GM23338 (cell line): ENCODE measurements around the gene DACH1. TPM values are rescaled to one million over a fixed set of nuclear protein-coding genes. Genes with fewer than 3 reads are reported as not detected.

Experiments used
- ATAC-seq: fragments of 200-7000 bp; cut with Tn5 transposase; 3 replicates; pipeline ENCODE4 v1.9.1; 2020
- DNase-seq: peaks from one replicate; pipeline ENCODE4 v3.0.0-alpha.2; 2015; ENCODE audit warnings: low spot score
- H2AFZ ChIP-seq: fragments of 200-600 bp; sonication (generic); 2 replicates; pipeline ENCODE4 v1.8.0; 2016; ENCODE audit warnings: antibody characterized with exemption, mild to moderate bottlenecking, moderate library complexity
- H3F3A ChIP-seq: fragments of 200-600 bp; sonication (generic); replicated peaks from 2 replicates; pipeline ENCODE4 v1.8.0; 2017; ENCODE audit warnings: antibody characterized with exemption, mixed run types, low read depth
- H3K27ac ChIP-seq: fragments of 200-600 bp; sonication (generic); 2 replicates; pipeline ENCODE4 v1.6.1; 2016; ENCODE audit warnings: low read depth
- H3K27me3 ChIP-seq: fragments of 200-600 bp; sonication (generic); 2 replicates; pipeline ENCODE4 v1.8.0; 2016; ENCODE audit warnings: mild to moderate bottlenecking, mixed run types, moderate library complexity; ENCODE audit not compliant: insufficient read depth
- H3K36me3 ChIP-seq: fragments of 200-600 bp; sonication (generic); 2 replicates; pipeline ENCODE4 v1.8.0; 2016; ENCODE audit warnings: mild to moderate bottlenecking; ENCODE audit not compliant: insufficient read depth
- H3K4me1 ChIP-seq: fragments of 200-600 bp; sonication (generic); 2 replicates; pipeline ENCODE4 v1.8.0; 2016; ENCODE audit warnings: mild to moderate bottlenecking, moderate library complexity; ENCODE audit not compliant: insufficient read depth
- H3K4me2 ChIP-seq: fragments of 200-600 bp; sonication (generic); 2 replicates; pipeline ENCODE4 v1.7.1; 2017; ENCODE audit warnings: mixed run types
- H3K4me3 ChIP-seq: fragments of 200-600 bp; sonication (generic); 2 replicates; pipeline ENCODE4 v1.6.1; 2016; ENCODE audit warnings: mixed run types
- H3K79me2 ChIP-seq: fragments of 200-600 bp; sonication (generic); replicated peaks from 2 replicates; pipeline ENCODE4 v1.8.0; 2017; ENCODE audit warnings: mild to moderate bottlenecking; ENCODE audit not compliant: insufficient read depth
- H3K9me2 ChIP-seq: fragments of 200-600 bp; sonication (generic); 2 replicates; pipeline ENCODE4 v1.8.0; 2017; ENCODE audit not compliant: insufficient read depth
- H4K20me1 ChIP-seq: fragments of 200-600 bp; sonication (generic); replicated peaks from 2 replicates; pipeline ENCODE4 v1.8.0; 2017; ENCODE audit warnings: mild to moderate bottlenecking; ENCODE audit not compliant: insufficient read depth
- H3K27ac Mint-ChIP-seq: 2 replicates; pipeline ENCODE4 v1.8.0; 2020; ENCODE audit warnings: inconsistent platforms, mild to moderate bottlenecking, moderate library complexity, mixed read lengths
- H3K27me3 Mint-ChIP-seq: 3 replicates; pipeline ENCODE4 v1.8.0; 2022; ENCODE audit warnings: low read depth, mild to moderate bottlenecking, moderate library complexity, mixed read lengths, inconsistent platforms; ENCODE audit not compliant: insufficient read depth, poor library complexity
- H3K36me3 Mint-ChIP-seq: 3 replicates; pipeline ENCODE4 v1.8.0; 2021; ENCODE audit warnings: low read depth, mild to moderate bottlenecking, inconsistent platforms, moderate library complexity, mixed read lengths
- H3K4me1 Mint-ChIP-seq: 3 replicates; pipeline ENCODE4 v1.8.0; 2020; ENCODE audit warnings: mild to moderate bottlenecking, inconsistent platforms, mixed read lengths
- H3K4me3 Mint-ChIP-seq: 3 replicates; pipeline ENCODE4 v1.8.0; 2021; ENCODE audit warnings: moderate library complexity, mild to moderate bottlenecking, inconsistent platforms, mixed read lengths
- H3K9me3 Mint-ChIP-seq: 3 replicates; pipeline ENCODE4 v1.8.0; 2020; ENCODE audit warnings: moderate library complexity, mild to moderate bottlenecking, inconsistent platforms, mixed read lengths
- EZH2phosphoT487 ChIP-seq: fragments of 200-600 bp; sonication (generic); IDR thresholded peaks from one replicate; pipeline ENCODE4 v1.8.1; 2018; ENCODE audit warnings: antibody characterized with exemption; ENCODE audit not compliant: unreplicated experiment
- POLR2AphosphoS5 ChIP-seq: IDR thresholded peaks from 2 replicates; pipeline ENCODE4 v1.6.1; 2016; ENCODE audit warnings: antibody characterized with exemption, low read depth
- polyA plus RNA-seq: library from polyadenylated mRNA; unstranded; fragments of >200 nt; fragmentation: Nextera tagmentation; extraction: Ambion mirVana; gene quantifications from 2 replicates; pipeline ENCODE4 v1.2.1, GENCODE V29; 2016
- total RNA-seq: library from RNA; depleted of rRNA; stranded (reverse); fragments of >200 nt; shearing (Covaris generic); gene quantifications from 2 replicates; pipeline ENCODE4 v1.2.3, GENCODE V29; 2014
- TF ChIP-seq, protein P1 (sequence below): IDR thresholded peaks from one replicate; pipeline ENCODE4 v1.6.1; 2018; ENCODE audit warnings: antibody characterized with exemption; ENCODE audit not compliant: unreplicated experiment
- TF ChIP-seq, protein P2 (sequence below): fragments of 250-450 bp; sonication (Bioruptor Pico); IDR thresholded peaks from 2 replicates; pipeline ENCODE4 v1.5.0; 2020; ENCODE audit warnings: mild to moderate bottlenecking, moderate library complexity

DACH1 gene
- total and polyA plus RNA-seq, 2 experiments from 2014 or later: 0.45 to 0.57 TPM

DNA sequence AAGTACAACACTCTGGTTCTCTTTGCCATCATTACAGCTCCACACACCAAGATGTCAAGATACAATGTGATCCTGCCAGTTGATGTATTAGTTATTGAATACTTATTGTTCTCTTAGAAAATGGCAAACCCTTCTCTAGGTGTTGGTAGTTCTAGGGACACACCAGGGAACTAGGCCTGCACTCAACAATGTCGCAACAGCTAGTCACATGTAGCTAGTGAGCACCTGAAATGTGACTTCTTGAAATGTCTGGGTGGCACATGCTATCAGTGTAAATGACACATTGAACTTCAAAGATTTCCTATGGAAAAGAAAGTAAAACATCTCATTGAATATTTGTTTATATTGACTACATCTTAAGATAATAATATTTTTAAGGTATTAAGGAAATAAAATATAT, 49.7 kb downstream of the DACH1 start:
- no peak for DNase-seq
- no peak for ATAC-seq
- H3K4me3 ChIP-seq: no peak overlapping the region
- no peaks in the 10 kb centered on the region for H3K36me3 ChIP-seq
- H4K20me1 ChIP-seq: no peaks in the 10 kb centered on the region
- H3K36me3 Mint-ChIP-seq: no peaks in the 10 kb centered on the region
- H3K27ac ChIP-seq: no peak overlapping the region
- TF ChIP-seq EZH2phosphoT487: no peak
- no peak for TF ChIP-seq POLR2AphosphoS5
- TF ChIP-seq, protein P1, sequence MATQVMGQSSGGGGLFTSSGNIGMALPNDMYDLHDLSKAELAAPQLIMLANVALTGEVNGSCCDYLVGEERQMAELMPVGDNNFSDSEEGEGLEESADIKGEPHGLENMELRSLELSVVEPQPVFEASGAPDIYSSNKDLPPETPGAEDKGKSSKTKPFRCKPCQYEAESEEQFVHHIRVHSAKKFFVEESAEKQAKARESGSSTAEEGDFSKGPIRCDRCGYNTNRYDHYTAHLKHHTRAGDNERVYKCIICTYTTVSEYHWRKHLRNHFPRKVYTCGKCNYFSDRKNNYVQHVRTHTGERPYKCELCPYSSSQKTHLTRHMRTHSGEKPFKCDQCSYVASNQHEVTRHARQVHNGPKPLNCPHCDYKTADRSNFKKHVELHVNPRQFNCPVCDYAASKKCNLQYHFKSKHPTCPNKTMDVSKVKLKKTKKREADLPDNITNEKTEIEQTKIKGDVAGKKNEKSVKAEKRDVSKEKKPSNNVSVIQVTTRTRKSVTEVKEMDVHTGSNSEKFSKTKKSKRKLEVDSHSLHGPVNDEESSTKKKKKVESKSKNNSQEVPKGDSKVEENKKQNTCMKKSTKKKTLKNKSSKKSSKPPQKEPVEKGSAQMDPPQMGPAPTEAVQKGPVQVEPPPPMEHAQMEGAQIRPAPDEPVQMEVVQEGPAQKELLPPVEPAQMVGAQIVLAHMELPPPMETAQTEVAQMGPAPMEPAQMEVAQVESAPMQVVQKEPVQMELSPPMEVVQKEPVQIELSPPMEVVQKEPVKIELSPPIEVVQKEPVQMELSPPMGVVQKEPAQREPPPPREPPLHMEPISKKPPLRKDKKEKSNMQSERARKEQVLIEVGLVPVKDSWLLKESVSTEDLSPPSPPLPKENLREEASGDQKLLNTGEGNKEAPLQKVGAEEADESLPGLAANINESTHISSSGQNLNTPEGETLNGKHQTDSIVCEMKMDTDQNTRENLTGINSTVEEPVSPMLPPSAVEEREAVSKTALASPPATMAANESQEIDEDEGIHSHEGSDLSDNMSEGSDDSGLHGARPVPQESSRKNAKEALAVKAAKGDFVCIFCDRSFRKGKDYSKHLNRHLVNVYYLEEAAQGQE: no peak
- TF ChIP-seq, protein P2, sequence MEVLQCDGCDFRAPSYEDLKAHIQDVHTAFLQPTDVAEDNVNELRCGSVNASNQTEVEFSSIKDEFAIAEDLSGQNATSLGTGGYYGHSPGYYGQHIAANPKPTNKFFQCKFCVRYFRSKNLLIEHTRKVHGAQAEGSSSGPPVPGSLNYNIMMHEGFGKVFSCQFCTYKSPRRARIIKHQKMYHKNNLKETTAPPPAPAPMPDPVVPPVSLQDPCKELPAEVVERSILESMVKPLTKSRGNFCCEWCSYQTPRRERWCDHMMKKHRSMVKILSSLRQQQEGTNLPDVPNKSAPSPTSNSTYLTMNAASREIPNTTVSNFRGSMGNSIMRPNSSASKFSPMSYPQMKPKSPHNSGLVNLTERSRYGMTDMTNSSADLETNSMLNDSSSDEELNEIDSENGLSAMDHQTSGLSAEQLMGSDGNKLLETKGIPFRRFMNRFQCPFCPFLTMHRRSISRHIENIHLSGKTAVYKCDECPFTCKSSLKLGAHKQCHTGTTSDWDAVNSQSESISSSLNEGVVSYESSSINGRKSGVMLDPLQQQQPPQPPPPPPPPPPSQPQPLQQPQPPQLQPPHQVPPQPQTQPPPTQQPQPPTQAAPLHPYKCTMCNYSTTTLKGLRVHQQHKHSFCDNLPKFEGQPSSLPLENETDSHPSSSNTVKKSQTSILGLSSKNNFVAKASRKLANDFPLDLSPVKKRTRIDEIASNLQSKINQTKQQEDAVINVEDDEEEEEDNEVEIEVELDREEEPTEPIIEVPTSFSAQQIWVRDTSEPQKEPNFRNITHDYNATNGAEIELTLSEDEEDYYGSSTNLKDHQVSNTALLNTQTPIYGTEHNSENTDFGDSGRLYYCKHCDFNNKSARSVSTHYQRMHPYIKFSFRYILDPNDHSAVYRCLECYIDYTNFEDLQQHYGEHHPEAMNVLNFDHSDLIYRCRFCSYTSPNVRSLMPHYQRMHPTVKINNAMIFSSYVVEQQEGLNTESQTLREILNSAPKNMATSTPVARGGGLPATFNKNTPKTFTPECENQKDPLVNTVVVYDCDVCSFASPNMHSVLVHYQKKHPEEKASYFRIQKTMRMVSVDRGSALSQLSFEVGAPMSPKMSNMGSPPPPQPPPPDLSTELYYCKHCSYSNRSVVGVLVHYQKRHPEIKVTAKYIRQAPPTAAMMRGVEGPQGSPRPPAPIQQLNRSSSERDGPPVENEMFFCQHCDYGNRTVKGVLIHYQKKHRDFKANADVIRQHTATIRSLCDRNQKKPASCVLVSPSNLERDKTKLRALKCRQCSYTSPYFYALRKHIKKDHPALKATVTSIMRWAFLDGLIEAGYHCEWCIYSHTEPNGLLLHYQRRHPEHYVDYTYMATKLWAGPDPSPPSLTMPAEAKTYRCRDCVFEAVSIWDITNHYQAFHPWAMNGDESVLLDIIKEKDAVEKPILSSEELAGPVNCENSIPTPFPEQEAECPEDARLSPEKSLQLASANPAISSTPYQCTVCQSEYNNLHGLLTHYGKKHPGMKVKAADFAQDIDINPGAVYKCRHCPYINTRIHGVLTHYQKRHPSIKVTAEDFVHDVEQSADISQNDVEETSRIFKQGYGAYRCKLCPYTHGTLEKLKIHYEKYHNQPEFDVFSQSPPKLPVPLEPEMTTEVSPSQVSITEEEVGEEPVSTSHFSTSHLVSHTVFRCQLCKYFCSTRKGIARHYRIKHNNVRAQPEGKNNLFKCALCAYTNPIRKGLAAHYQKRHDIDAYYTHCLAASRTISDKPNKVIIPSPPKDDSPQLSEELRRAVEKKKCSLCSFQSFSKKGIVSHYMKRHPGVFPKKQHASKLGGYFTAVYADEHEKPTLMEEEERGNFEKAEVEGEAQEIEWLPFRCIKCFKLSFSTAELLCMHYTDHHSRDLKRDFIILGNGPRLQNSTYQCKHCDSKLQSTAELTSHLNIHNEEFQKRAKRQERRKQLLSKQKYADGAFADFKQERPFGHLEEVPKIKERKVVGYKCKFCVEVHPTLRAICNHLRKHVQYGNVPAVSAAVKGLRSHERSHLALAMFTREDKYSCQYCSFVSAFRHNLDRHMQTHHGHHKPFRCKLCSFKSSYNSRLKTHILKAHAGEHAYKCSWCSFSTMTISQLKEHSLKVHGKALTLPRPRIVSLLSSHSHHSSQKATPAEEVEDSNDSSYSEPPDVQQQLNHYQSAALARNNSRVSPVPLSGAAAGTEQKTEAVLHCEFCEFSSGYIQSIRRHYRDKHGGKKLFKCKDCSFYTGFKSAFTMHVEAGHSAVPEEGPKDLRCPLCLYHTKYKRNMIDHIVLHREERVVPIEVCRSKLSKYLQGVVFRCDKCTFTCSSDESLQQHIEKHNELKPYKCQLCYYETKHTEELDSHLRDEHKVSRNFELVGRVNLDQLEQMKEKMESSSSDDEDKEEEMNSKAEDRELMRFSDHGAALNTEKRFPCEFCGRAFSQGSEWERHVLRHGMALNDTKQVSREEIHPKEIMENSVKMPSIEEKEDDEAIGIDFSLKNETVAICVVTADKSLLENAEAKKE: no peak
- H3F3A ChIP-seq: no peaks in the 10 kb centered on the region
- H3K4me1 Mint-ChIP-seq: no peaks in the 10 kb centered on the region
- no peak overlapping the region for H3K4me3 Mint-ChIP-seq
- H3K9me3 Mint-ChIP-seq: no peaks in the 10 kb centered on the region
- H3K27me3 Mint-ChIP-seq: peaks cover 1% of the 10 kb centered on the region
- no peaks in the 10 kb centered on the region for H3K9me2 ChIP-seq
- no peak overlapping the region for H2AFZ ChIP-seq
- no peaks in the 10 kb centered on the region for H3K27me3 ChIP-seq
- H3K79me2 ChIP-seq: no peaks in the 10 kb centered on the region
- no peaks in the 10 kb centered on the region for H3K4me1 ChIP-seq
- H3K27ac Mint-ChIP-seq: no peak overlapping the region
- H3K4me2 ChIP-seq: no peak overlapping the region
